ENCODE measurements around the gene ITPRID2. TPM values are rescaled to one million over a fixed set of nuclear protein-coding genes. Genes with fewer than 3 reads are reported as not detected.

Gene ITPRID2
- total and polyA plus RNA-seq, 5 donors, result 27.8 to 95.9 (median 82.2) TPM

DNA sequence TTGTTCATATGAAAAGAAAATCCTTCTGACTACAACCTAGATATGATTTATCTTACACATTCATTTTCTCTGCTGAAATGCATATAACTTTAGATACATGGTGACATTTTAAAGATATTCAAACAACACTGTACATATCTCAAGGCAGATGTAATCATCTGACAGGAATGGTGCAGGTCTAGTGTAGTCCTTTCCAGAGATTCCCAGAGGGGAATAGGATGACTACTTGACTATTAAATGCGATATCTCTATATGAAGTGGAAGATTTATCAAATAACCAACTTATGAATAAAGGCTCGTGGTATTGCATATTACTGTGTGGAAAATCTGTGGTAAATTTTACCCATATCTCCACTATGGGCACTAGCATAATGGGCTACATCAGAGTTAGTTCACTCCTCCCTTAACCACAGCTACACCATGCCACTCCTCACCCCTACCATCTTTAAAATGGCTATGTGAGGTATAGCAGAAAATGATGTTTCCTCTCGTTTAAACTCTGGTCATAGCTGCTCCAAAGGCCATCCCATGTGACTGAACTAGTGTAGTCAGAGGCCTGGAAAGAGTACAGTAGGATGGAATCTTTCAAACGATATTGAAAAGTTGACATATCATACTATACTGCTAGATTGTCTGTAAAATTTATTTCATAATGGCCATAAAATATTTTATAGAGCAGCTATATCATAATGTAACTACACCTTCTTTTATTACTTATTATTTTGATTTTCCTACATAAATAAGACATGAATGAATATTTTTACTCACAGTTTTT lies 9.1 kb upstream of the ITPRID2 start:
- Histone ChIP-seq H3K9me3 (ENCODE audit: control insufficient read depth, low read length) (no peaks in the 10 kb centered on the region), H3K27me3 (ENCODE audit: control insufficient read depth, insufficient read depth) (no peaks in the 10 kb centered on the region), H3K27ac (ENCODE audit: low read length) (no peak overlapping the region), H3K4me3 (ENCODE audit: low read length) (no peak overlapping the region), H3K4me1 (ENCODE audit: control insufficient read depth, insufficient read depth, low read length) (no peaks in the 10 kb centered on the region)
- WGBS, result 89% methylated on average over 4 of the region's 4 CpGs
- no peak for ATAC-seq
- no peak for DNase-seq
- intact Hi-C loops (cut with DNase I), result no loop called here

DNA sequence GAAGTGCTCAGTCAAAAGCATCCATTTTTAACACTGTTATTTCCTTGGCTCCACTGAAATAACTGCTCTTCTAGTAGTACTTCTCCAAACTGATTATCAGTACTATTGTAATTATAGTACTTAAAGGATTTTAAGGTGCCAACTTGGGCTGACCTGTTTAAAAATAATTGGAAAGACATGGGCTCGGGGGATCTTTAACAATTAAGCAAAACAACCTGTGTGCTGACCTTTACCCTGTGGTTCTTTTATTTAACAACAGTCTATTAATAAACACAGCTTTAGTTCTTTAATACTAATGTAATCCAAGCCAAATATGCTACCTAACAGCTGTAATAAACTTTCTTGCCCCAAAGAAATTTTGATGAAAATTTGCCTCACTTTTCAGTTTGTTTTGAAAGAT lies 6.9 kb upstream of the ITPRID2 start:
- H3K9me3 ChIP-seq (ENCODE audit: control insufficient read depth, low read length), result no peaks in the 10 kb centered on the region
- H3K4me3 ChIP-seq (ENCODE audit: low read length), result no peak overlapping the region
- no peaks in the 10 kb centered on the region for H3K4me1 ChIP-seq (ENCODE audit: control insufficient read depth, insufficient read depth, low read length)
- H3K27ac ChIP-seq (ENCODE audit: low read length), result no peak overlapping the region
- intact Hi-C loops (cut with DNase I), result no loop called here
- 54% methylated on average over 1 of the region's 1 CpG for WGBS
- ATAC-seq, result no peak
- no peak for DNase-seq
- H3K27me3 ChIP-seq (ENCODE audit: control insufficient read depth, insufficient read depth), result no peaks in the 10 kb centered on the region

- DNase-seq, result no peak
- intact Hi-C loops (cut with DNase I), result no loop called here
- no peak for ATAC-seq
- no peak overlapping the region for H3K27ac ChIP-seq (ENCODE audit: low read length)
- H3K4me3 ChIP-seq (ENCODE audit: low read length), result no peak overlapping the region
- H3K4me1 ChIP-seq (ENCODE audit: control insufficient read depth, insufficient read depth, low read length), result no peaks in the 10 kb centered on the region
- H3K9me3 ChIP-seq (ENCODE audit: control insufficient read depth, low read length), result no peaks in the 10 kb centered on the region
- WGBS, result 48% methylated on average over 2 of the region's 2 CpGs
- H3K27me3 ChIP-seq (ENCODE audit: control insufficient read depth, insufficient read depth), result no peaks in the 10 kb centered on the region
These were observed 6.4 kb upstream of the ITPRID2 start for GRCh38 chr2:181885096-181885495.

- ATAC-seq (peak in 1 of 2 donors; percentile 13), DNase-seq (no peak)
- WGBS, result 58% methylated on average over 4 of the region's 4 CpGs
- no peak overlapping the region for H3K4me3 ChIP-seq (ENCODE audit: low read length)
- no peaks in the 10 kb centered on the region for H3K4me1 ChIP-seq (ENCODE audit: control insufficient read depth, insufficient read depth, low read length)
- no peaks in the 10 kb centered on the region for H3K27me3 ChIP-seq (ENCODE audit: control insufficient read depth, insufficient read depth)
- H3K27ac ChIP-seq (ENCODE audit: low read length), result no peak overlapping the region
- H3K9me3 ChIP-seq (ENCODE audit: control insufficient read depth, low read length), result no peaks in the 10 kb centered on the region
- intact Hi-C loops (cut with DNase I), result no loop called here
These were observed 5.3 kb upstream of the ITPRID2 start for GRCh38 chr2:181886192-181886591.

- H3K9me3 ChIP-seq (ENCODE audit: control insufficient read depth, low read length), result no peaks in the 10 kb centered on the region
- H3K4me1 ChIP-seq (ENCODE audit: control insufficient read depth, insufficient read depth, low read length), result no peaks in the 10 kb centered on the region
- no peak overlapping the region for H3K27ac ChIP-seq (ENCODE audit: low read length)
- DNase-seq (no peak), ATAC-seq (no peak)
- no peaks in the 10 kb centered on the region for H3K27me3 ChIP-seq (ENCODE audit: control insufficient read depth, insufficient read depth)
- intact Hi-C loops (cut with DNase I), result no loop called here
- no peak overlapping the region for H3K4me3 ChIP-seq (ENCODE audit: low read length)
- WGBS, result 78% methylated on average over 2 of the region's 2 CpGs
These were observed 4.5 kb upstream of the ITPRID2 start for GRCh38 chr2:181887045-181887444.

- Histone ChIP-seq H3K9me3 (ENCODE audit: control insufficient read depth, low read length) (no peaks in the 10 kb centered on the region), H3K4me3 (ENCODE audit: low read length) (no peak overlapping the region), H3K27me3 (ENCODE audit: control insufficient read depth, insufficient read depth) (no peaks in the 10 kb centered on the region), H3K27ac (ENCODE audit: low read length) (no peak overlapping the region), H3K4me1 (ENCODE audit: control insufficient read depth, insufficient read depth, low read length) (no peaks in the 10 kb centered on the region)
- DNase-seq (no peak), ATAC-seq (no peak)
- intact Hi-C loops (cut with DNase I), result no loop called here
These were observed 1.8 kb upstream of the ITPRID2 start for GRCh38 chr2:181889776-181890175.

- ATAC-seq, result no peak
- 61% methylated on average over 2 of the region's 2 CpGs for WGBS
- Histone ChIP-seq H3K4me1 (ENCODE audit: control insufficient read depth, insufficient read depth, low read length) (no peaks in the 10 kb centered on the region), H3K4me3 (ENCODE audit: low read length) (no peak overlapping the region), H3K9me3 (ENCODE audit: control insufficient read depth, low read length) (no peaks in the 10 kb centered on the region), H3K27ac (ENCODE audit: low read length) (no peak overlapping the region), H3K27me3 (ENCODE audit: control insufficient read depth, insufficient read depth) (no peaks in the 10 kb centered on the region)
- no peak for DNase-seq
- intact Hi-C loops (cut with DNase I), result no loop called here
These were observed 1.3 kb upstream of the ITPRID2 start for GRCh38 chr2:181890271-181890670.

GRCh38 chr2:181891966-181892798 lies 652 bp downstream of the ITPRID2 start:
- DNase-seq (peak; percentile 84 to 93 (median 91)), ATAC-seq (peak; percentile 83 to 85)
- intact Hi-C loops (cut with DNase I), result no loop called here
- Histone ChIP-seq H3K27ac (ENCODE audit: low read length) (peak overlapping the region; percentile 100), H3K4me1 (ENCODE audit: control insufficient read depth, insufficient read depth, low read length) (no peaks in the 10 kb centered on the region), H3K27me3 (ENCODE audit: control insufficient read depth, insufficient read depth) (no peaks in the 10 kb centered on the region), H3K4me3 (ENCODE audit: low read length) (peak overlapping the region; percentile 99), H3K9me3 (ENCODE audit: control insufficient read depth, low read length) (no peaks in the 10 kb centered on the region)
- under 1% methylated on average over 83 of the region's 83 CpGs for WGBS

DNA sequence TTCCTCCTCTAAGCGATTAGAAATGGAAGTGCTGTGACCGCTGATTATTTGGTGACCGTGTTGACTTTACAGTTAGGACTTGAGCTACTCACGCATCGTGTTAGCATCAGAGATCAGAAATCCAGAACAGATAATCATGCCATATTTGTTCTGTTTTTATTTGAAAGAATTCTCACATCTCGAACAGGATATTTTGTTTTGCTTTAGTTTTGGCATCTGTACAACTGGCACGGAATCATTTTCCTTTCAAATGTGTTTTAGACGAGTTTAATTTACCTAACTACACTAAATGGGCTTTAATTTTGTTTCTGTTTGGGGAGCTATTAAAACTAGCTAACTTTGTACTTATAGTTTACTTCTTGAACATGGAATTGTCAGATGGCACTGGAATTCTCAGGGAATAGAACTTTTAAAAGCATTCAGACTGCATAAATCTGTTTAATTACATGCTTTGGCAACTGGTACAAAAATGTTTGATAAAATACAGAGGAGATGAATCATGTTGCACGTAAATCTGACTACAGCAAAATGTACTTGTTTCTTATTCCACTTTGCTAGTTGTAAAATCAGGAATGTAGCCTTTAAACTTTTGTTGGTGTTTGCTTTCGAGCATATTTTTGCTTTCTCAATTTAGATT lies 1.4 kb downstream of the ITPRID2 start:
- ATAC-seq (no peak), DNase-seq (no peak)
- no peaks in the 10 kb centered on the region for H3K4me1 ChIP-seq (ENCODE audit: control insufficient read depth, insufficient read depth, low read length)
- peak overlapping the region; percentile 100 for H3K27ac ChIP-seq (ENCODE audit: low read length)
- no peaks in the 10 kb centered on the region for H3K9me3 ChIP-seq (ENCODE audit: control insufficient read depth, low read length)
- peak overlapping the region; percentile 99 for H3K4me3 ChIP-seq (ENCODE audit: low read length)
- intact Hi-C loops (cut with DNase I), result no loop called here
- H3K27me3 ChIP-seq (ENCODE audit: control insufficient read depth, insufficient read depth), result no peaks in the 10 kb centered on the region
- WGBS, result 6% methylated on average over 10 of the region's 10 CpGs

- no peaks in the 10 kb centered on the region for H3K4me1 ChIP-seq (ENCODE audit: control insufficient read depth, insufficient read depth, low read length)
- H3K27ac ChIP-seq (ENCODE audit: low read length), result no peak overlapping the region
These were observed 2.9 kb downstream of the ITPRID2 start for GRCh38 chr2:181894381-181894780.

GRCh38 chr2:181895818-181896217 lies 4.3 kb downstream of the ITPRID2 start:
- ATAC-seq, result no peak
- WGBS, result 43% methylated on average over 1 of the region's 1 CpG
- Histone ChIP-seq H3K4me1 (ENCODE audit: control insufficient read depth, insufficient read depth, low read length) (no peaks in the 10 kb centered on the region), H3K27ac (ENCODE audit: low read length) (no peak overlapping the region), H3K4me3 (ENCODE audit: low read length) (no peak overlapping the region), H3K27me3 (ENCODE audit: control insufficient read depth, insufficient read depth) (no peaks in the 10 kb centered on the region), H3K9me3 (ENCODE audit: control insufficient read depth, low read length) (no peaks in the 10 kb centered on the region)
- no peak for DNase-seq
- intact Hi-C loops (cut with DNase I), result no loop called here

More at GRCh38 chr2:181894381-181894780, 2.9 kb downstream of the ITPRID2 start:
- ATAC-seq (no peak), DNase-seq (no peak)
- intact Hi-C loops (cut with DNase I), result no loop called here
- Histone ChIP-seq H3K27me3 (ENCODE audit: control insufficient read depth, insufficient read depth) (no peaks in the 10 kb centered on the region), H3K9me3 (ENCODE audit: control insufficient read depth, low read length) (no peaks in the 10 kb centered on the region), H3K4me3 (ENCODE audit: low read length) (peak overlapping the region; percentile 49)
- 47% methylated on average over 3 of the region's 3 CpGs for whole genome bisulfite sequencing

Measured in right cardiac atrium (tissue), 5 donors.